ENCODE measurements around the gene SLC25A25.

DNA sequence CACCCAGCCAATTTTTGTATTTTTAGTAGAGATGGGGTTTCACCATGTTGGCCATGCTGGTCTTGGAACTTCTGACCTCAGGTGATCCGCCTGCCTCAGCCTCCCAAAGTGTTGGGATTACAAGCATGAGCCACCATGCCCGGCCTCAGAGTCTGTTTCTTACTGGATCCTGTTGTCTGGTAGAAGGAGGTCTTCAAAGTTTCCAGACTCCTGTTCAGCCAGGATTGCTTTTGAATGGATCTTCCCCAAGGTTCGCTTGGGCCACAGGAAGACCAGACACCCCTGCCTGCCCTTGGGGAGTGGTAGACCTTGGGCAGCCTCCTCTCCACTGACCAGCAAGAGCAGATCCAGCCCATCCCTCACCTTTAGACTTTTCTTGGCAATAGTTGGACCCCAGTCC lies 73.6 kb downstream of the SLC25A25 start:
- TF ChIP-seq, protein P1, sequence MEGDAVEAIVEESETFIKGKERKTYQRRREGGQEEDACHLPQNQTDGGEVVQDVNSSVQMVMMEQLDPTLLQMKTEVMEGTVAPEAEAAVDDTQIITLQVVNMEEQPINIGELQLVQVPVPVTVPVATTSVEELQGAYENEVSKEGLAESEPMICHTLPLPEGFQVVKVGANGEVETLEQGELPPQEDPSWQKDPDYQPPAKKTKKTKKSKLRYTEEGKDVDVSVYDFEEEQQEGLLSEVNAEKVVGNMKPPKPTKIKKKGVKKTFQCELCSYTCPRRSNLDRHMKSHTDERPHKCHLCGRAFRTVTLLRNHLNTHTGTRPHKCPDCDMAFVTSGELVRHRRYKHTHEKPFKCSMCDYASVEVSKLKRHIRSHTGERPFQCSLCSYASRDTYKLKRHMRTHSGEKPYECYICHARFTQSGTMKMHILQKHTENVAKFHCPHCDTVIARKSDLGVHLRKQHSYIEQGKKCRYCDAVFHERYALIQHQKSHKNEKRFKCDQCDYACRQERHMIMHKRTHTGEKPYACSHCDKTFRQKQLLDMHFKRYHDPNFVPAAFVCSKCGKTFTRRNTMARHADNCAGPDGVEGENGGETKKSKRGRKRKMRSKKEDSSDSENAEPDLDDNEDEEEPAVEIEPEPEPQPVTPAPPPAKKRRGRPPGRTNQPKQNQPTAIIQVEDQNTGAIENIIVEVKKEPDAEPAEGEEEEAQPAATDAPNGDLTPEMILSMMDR (IDR thresholded peaks at IDR 0.05 in 8 of 11, conservative IDR thresholded peaks at IDR 0.05 in 3 of 11) = no peak
- TF ChIP-seq POLR2AphosphoS5 (IDR thresholded peaks at IDR 0.05) (no peak), POLR2A (IDR thresholded peaks at IDR 0.05) (no peak)
